Neural cell (in vitro differentiated cells): ENCODE data around the gene TFAM.

ENCODE experiments used
- EZH2 ChIP-seq: fragments of 200-600, 300-800 bp; shearing (Covaris generic), sonication (generic); IDR thresholded peaks from 2 replicates; pipeline ENCODE4 v1.6.1; 2014; ENCODE audit warnings: antibody characterized with exemption, low read length, borderline replicate concordance, mild to moderate bottlenecking; ENCODE audit not compliant: insufficient read depth, poor library complexity, severe bottlenecking
- TF ChIP-seq, protein P1 (sequence below): fragments of 450-650 bp; IDR thresholded peaks from 2 replicates; pipeline ENCODE4 v1.5.1; 2014; ENCODE audit warnings: antibody characterized with exemption, mild to moderate bottlenecking, moderate library complexity; ENCODE audit not compliant: poor library complexity, severe bottlenecking

DNA sequence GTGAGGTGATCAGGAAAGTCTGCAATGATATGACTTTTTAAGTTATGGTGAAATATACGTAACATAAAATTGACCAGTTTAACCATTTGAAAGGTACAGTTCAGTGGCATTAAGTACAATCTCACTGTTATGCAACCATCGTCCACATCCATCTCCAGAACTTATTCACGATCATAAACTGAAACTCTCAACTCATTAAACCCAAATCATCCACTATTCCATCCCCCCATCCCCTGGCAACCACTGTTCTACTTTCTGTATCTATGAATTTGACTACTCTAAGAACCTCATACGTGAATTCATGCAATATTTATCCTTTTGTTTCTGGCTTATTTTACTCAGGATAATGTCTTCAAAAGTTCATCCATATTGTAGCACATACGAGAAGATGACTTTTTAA, 48.4 kb downstream of the TFAM start:
- TF ChIP-seq, protein P1, sequence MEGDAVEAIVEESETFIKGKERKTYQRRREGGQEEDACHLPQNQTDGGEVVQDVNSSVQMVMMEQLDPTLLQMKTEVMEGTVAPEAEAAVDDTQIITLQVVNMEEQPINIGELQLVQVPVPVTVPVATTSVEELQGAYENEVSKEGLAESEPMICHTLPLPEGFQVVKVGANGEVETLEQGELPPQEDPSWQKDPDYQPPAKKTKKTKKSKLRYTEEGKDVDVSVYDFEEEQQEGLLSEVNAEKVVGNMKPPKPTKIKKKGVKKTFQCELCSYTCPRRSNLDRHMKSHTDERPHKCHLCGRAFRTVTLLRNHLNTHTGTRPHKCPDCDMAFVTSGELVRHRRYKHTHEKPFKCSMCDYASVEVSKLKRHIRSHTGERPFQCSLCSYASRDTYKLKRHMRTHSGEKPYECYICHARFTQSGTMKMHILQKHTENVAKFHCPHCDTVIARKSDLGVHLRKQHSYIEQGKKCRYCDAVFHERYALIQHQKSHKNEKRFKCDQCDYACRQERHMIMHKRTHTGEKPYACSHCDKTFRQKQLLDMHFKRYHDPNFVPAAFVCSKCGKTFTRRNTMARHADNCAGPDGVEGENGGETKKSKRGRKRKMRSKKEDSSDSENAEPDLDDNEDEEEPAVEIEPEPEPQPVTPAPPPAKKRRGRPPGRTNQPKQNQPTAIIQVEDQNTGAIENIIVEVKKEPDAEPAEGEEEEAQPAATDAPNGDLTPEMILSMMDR = no peak
- no peak for TF ChIP-seq EZH2
